H1 (cell line): ENCODE results near the gene PLCB1.

Experiments used
- CHD1 ChIP-seq: IDR thresholded peaks from 2 replicates; pipeline ENCODE4 v1.6.1; 2012; ENCODE audit warnings: low read depth, low read length, improper control_type of control experiment
- CHD2 ChIP-seq: IDR thresholded peaks from 2 replicates; pipeline ENCODE4 v1.6.1; 2012; ENCODE audit warnings: low read length, improper control_type of control experiment
- EP300 ChIP-seq, 2 experiments: IDR thresholded peaks; 1 replicate in 1 of 2; 2 replicates in 1 of 2; pipeline ENCODE4 v1.6.1; 2011 to 2012; ENCODE audit warnings: low read depth in 2 of 2, low read length in 2 of 2, mild to moderate bottlenecking in 2 of 2, borderline replicate concordance in 1 of 2, inconsistent platforms in 1 of 2, moderate library complexity in 1 of 2
- HDAC2 ChIP-seq, 2 experiments: fragments of 300-600 bp in 1 of 2; sonication (generic) in 1 of 2; IDR thresholded peaks; 2 replicates each; pipeline ENCODE4 v1.6.1; 2011 to 2012; ENCODE audit warnings: low read depth in 2 of 2, low read length in 2 of 2, mild to moderate bottlenecking in 2 of 2, moderate library complexity in 2 of 2, borderline replicate concordance in 1 of 2, inconsistent platforms in 1 of 2
- KDM1A ChIP-seq: fragments of 200-600, 300-600 bp; sonication (generic); IDR thresholded peaks from 2 replicates; pipeline ENCODE4 v1.7.1; 2016; ENCODE audit warnings: mild to moderate bottlenecking, low read length, borderline replicate concordance
- POLR2A ChIP-seq, 2 experiments: IDR thresholded peaks; 1 replicate in 1 of 2; 2 replicates in 1 of 2; pipeline ENCODE4 v1.6.1; 2011; ENCODE audit warnings: low read depth in 2 of 2, low read length in 2 of 2, mild to moderate bottlenecking in 2 of 2; ENCODE audit errors: control extremely low read depth in 1 of 2
- RFX5 ChIP-seq: IDR thresholded peaks from 2 replicates; pipeline ENCODE4 v1.6.1; 2011; ENCODE audit warnings: low read depth, low read length, improper control_type of control experiment, borderline replicate concordance
- SIN3A ChIP-seq, 2 experiments: IDR thresholded peaks in 1 of 2; conservative IDR thresholded peaks in 1 of 2; 2 replicates each; pipeline ENCODE4 v1.6.1; 2011 to 2012; ENCODE audit warnings: low read length in 2 of 2, improper control_type of control experiment in 1 of 2, low read depth in 1 of 2, mild to moderate bottlenecking in 1 of 2
- TF ChIP-seq, protein P1 (sequence below): IDR thresholded peaks from 2 replicates; pipeline ENCODE4 v1.6.1; 2012; ENCODE audit warnings: inconsistent platforms
- TF ChIP-seq, protein P2 (sequence below), 3 experiments: IDR thresholded peaks; 1 replicate in 2 of 3; 2 replicates in 1 of 3; pipeline versions ENCODE4 v1.5.1 to v1.6.1; 2011; ENCODE audit warnings: low read length in 3 of 3, mild to moderate bottlenecking in 3 of 3, inconsistent platforms in 2 of 3, low read depth in 1 of 3, moderate library complexity in 1 of 3; ENCODE audit not compliant: insufficient read depth in 1 of 3; ENCODE audit errors: control extremely low read depth in 1 of 3
- TF ChIP-seq, protein P3 (sequence below): IDR thresholded peaks from 2 replicates; pipeline ENCODE4 v1.6.1; 2012; ENCODE audit warnings: inconsistent platforms
- TF ChIP-seq, protein P4 (sequence below): IDR thresholded peaks from 2 replicates; pipeline ENCODE4 v1.6.1; 2011; ENCODE audit warnings: low read depth, mild to moderate bottlenecking, low read length; ENCODE audit not compliant: insufficient read depth

DNA sequence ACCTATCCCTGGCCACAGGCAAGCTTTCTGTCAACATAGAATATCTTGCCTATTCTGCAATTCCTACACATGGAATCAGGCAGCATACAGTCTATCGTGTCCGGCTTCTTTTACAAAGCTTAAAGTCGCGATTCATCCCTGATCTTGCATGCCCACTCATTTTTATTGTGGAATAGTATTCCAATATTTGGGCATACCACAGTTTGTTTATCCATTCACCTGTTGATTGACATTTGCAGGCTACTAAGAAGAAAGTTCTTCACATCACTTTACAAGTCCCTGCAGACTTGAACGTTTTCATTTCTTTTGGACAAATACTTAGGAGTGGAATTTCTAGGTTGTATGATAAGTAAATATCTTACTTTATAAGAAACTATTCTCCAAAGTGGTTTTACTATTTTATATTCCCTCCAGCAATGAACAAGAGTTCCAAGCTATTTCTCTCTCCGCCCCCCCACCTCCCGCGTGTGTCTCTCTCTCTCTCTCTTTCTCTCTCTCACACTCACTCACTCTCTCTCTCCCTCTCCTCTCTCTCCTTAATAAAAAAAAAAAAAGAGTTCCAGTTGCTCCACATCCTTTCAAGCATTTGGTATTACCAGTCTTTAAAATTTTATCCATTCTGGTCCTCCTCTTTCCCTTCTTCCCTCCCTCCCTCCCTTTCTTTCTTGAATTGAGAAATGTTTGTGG lies 1.1 kb upstream of the PLCB1 start:
- TF ChIP-seq, protein P1, sequence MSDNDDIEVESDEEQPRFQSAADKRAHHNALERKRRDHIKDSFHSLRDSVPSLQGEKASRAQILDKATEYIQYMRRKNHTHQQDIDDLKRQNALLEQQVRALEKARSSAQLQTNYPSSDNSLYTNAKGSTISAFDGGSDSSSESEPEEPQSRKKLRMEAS = no peak
- TF ChIP-seq, protein P2, sequence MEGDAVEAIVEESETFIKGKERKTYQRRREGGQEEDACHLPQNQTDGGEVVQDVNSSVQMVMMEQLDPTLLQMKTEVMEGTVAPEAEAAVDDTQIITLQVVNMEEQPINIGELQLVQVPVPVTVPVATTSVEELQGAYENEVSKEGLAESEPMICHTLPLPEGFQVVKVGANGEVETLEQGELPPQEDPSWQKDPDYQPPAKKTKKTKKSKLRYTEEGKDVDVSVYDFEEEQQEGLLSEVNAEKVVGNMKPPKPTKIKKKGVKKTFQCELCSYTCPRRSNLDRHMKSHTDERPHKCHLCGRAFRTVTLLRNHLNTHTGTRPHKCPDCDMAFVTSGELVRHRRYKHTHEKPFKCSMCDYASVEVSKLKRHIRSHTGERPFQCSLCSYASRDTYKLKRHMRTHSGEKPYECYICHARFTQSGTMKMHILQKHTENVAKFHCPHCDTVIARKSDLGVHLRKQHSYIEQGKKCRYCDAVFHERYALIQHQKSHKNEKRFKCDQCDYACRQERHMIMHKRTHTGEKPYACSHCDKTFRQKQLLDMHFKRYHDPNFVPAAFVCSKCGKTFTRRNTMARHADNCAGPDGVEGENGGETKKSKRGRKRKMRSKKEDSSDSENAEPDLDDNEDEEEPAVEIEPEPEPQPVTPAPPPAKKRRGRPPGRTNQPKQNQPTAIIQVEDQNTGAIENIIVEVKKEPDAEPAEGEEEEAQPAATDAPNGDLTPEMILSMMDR (IDR thresholded peaks at IDR 0.05; ENCODE audit: control extremely low read depth in 1 of 3, insufficient read depth in 1 of 3, low read depth in 1 of 3, low read length in 3 of 3) = no peak
- TF ChIP-seq RFX5 (no peak), CHD2 (no peak), CHD1 (no peak), HDAC2 (IDR thresholded peaks at IDR 0.05; ENCODE audit: borderline replicate concordance in 1 of 2, low read depth in 2 of 2, low read length in 2 of 2) (no peak), KDM1A (no peak), POLR2A (IDR thresholded peaks at IDR 0.05; ENCODE audit: control extremely low read depth in 1 of 2, low read depth in 2 of 2, low read length in 2 of 2) (no peak), SIN3A (conservative IDR thresholded peaks at IDR 0.05 in 1 of 2, IDR thresholded peaks at IDR 0.05 in 1 of 2; ENCODE audit: low read depth in 1 of 2, low read length in 2 of 2) (no peak), EP300 (IDR thresholded peaks at IDR 0.05; ENCODE audit: borderline replicate concordance in 1 of 2, low read depth in 2 of 2, low read length in 2 of 2) (no peak)
- TF ChIP-seq, protein P3, sequence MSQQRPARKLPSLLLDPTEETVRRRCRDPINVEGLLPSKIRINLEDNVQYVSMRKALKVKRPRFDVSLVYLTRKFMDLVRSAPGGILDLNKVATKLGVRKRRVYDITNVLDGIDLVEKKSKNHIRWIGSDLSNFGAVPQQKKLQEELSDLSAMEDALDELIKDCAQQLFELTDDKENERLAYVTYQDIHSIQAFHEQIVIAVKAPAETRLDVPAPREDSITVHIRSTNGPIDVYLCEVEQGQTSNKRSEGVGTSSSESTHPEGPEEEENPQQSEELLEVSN = no peak
- TF ChIP-seq, protein P4, sequence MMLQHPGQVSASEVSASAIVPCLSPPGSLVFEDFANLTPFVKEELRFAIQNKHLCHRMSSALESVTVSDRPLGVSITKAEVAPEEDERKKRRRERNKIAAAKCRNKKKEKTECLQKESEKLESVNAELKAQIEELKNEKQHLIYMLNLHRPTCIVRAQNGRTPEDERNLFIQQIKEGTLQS = no peak
